Pulmonary artery endothelial cell (primary cell): Measurements from ENCODE around the gene FOXG1. TPM values are rescaled to one million over a fixed set of nuclear protein-coding genes. Genes with fewer than 3 reads are reported as not detected.

Experiments
- DNase-seq: peaks from one replicate; pipeline ENCODE4 v3.0.0-alpha.2; 2011; ENCODE audit warnings: low read depth, low spot score
- total RNA-seq: library from RNA; depleted of rRNA; stranded (reverse); fragments of >200 nt; gene quantifications from 2 replicates; pipeline ENCODE4 v1.2.3, GENCODE V29; 2014

The FOXG1 gene
- total RNA-seq, 1 donor from 2014 or later = 0.26 TPM

DNA sequence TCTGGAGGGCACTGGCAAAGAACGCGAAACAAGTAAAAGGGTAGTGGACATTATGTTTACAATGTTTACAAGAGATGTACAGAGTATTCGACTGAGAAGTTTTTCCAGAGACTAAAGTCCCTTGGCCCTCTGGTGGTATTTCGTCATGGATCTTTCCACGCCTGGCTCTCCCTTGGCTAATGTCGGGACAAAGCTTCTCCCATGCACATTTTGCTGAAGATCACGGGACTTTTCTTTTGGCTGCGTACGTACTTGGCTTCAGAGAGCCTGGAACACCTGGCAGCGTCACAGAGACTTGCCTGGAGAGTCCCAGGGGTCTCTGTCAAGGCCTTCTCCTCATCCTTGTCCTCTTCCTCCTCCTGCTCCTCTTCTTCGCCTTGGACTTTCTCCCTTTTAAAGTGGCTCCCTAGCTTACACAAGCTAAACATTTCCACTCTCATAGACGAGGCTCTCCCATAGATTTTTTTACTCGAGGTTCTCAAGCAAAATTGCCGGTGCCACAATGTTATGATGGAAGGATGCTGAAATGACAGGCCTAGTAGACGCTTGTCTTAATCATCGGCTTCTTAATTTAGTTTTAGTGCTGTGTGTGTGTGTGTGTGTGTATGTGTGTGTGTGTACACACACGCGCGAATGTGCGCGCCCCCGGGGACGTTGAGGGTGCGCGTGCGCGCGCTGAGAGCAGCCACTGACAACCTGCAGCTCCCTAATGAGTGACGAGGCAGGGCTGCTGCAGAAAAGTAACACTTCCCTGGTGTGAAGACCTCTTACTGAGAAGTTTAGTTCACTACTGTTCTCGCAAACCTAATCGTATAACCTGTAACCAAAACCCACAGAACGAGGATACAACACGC lies 4.9 kb upstream of the FOXG1 start:
- no peak for DNase-seq

DNA sequence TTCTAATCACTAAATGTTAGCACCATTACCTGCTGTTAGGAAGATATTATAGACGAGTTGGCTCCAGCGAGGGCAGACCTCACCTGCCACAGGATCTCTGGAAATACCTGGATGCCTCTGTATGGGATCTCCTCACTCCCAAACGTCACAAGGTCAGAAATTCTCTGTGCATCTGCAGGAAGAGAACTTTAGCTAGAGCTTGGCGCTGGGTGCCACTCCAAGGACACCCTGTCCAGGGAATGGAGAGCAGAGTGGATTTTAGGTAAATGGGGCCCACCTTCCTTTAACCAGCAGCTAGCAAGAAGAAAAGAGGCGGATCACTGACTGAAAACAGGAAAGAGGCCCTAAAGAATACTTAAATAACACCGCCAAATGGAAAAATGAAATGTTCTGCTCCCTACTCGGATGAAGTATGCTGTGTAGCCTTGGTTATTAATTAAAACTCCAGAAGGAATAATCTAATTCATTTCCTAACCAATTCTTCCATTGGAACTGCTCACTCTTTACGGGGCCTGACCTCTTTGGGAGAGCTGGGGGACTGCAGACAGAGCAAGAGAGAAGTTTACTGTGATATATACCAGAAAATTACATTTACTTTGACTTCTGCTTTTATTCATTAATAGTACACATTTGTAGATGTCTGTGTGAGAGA lies 4.2 kb upstream of the FOXG1 start:
- no peak for DNase-seq

DNA sequence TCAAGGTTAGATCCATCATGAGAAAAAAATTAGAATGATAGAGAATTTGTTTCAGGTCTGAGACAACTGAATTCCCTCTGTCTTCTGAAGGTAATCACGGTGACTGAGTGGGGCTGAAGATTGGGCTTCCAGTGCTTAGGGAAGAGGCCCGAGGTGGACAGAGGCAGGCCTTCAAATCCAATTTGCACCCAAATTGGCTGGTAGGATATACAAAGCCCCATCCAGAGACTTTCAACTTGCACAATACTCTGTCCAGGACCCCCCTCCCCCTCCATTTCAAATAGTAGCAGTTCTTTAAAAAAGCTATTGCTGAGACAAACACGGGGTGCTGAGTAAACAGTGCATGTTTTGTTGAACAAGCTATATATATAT lies 3.6 kb upstream of the FOXG1 start:
- DNase-seq = no peak

DNA sequence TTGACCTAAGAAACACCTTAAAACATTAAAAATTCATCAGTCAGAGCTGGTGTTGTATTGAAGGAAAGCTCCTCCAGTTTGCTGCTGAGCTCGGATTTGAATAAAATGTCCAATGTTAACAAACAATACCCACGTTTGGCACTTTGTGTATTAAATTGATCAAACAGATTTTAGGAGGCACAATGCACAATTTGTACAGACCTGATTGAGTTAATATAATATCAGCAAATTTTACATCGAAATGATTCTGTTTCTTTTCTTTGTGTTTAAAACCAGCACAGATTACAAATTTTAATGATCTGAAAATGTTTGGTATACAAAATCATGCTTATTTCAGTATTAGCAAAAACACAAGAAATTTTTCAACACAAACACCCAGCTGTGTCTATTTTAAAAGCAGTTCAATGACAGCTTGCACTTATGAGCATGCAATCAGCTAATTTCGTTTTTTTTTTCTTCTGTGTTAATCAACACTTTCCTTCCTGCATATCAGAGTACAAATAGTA lies 2.8 kb upstream of the FOXG1 start:
- DNase-seq = no peak

DNA sequence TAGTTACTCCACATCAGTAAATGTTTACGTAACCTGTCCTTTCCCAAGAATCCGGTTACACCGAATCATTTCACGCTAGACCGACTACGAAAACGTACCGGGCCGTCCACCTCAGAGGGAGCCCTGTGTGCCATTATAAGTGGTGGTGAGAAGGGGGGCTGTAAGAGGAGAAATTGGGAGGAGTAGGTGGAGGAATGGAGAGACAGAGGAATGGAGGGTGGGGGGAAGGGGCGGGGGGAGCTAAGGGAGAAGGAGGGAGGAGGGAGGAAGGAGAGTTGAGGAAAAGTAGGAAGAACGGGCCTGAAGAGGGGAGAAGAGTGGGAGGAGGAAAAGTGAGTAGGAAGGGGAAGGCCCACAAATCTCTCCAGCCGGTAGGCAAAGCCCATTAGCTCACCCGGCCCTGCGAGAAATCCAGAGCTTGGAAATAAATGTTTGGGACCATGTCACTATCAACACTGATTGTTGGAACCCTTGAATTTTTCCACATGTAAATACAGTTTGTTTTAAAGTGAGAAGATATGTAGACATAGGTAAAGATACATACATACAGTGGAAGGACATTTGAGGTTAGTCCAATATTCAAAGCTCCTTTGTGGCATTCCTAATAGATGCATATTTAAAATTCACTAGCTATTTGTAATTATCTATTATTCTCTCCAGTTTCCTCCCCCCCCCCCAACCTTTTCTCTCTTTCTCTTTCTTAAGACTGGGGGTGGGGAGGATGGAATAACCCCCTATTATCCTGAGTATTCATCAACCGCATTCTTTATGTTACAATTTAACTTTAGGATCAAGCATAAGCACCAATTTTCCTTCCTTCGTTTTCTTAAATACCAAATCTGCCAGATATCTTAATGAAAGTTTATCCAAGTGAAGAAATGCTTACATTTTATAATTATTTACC lies 2.1 kb upstream of the FOXG1 start:
- no peak for DNase-seq

DNA sequence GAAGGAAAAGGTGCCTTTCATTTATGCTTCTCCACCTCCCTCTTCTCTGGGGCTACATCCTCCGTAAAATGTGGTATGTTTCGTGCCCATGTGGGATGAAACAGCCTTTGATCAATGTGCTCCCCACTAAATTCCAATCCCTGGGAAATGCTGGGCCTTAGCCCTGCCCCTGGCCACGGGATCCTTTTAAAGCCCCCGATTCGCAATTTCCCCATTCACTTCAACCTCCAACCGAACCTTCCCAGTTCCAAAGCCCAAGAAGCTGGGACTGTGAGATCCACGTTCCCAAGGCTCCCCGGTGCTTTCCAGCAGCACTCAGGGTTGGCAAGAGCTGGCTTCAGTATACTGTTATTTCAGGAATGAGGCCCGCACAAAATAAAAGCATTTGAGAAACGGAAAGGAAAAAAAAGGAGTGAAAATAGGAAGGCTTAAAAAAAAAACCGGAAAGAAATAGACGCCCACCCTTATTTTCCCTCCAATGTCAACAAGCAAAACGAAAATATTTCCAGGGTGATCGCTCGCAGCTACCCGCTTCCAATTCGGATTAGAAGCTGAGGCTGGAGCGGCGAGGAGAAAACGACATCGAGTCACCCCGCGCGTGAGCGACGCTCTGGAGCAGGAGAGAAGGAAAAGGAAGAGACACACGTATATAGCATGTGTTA lies 1.3 kb upstream of the FOXG1 start:
- no peak for DNase-seq

DNA sequence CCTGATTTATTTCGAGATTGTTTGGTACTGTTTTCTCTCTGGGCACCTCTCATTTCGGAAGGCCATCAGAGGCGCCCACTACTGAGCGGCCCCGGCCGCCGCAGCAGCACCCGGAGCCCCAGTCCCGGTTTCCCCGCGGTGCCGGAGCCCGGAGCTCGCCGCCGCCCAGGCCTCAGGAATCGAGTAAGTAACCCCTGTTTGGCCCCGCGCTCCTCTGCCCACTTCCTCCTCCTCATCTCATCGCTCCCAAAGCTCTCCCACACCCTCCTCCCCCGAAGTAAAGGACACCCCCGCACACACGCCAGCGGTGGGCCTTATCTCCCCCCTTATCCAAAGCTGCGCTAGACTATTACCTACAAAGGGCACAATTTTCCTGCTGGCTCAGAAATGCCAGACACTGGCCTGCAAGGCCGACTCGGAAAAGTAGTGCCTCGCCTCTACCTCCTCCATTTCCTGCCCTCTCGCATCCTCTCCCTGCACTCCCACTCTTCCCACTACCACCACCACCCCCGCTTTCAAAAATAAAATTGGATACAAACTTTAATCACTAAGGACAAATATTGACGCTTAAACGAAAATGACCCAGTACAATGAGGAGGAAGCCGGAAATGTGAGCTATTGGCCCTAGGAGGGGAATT lies 637 bp upstream of the FOXG1 start:
- no peak for DNase-seq

DNA sequence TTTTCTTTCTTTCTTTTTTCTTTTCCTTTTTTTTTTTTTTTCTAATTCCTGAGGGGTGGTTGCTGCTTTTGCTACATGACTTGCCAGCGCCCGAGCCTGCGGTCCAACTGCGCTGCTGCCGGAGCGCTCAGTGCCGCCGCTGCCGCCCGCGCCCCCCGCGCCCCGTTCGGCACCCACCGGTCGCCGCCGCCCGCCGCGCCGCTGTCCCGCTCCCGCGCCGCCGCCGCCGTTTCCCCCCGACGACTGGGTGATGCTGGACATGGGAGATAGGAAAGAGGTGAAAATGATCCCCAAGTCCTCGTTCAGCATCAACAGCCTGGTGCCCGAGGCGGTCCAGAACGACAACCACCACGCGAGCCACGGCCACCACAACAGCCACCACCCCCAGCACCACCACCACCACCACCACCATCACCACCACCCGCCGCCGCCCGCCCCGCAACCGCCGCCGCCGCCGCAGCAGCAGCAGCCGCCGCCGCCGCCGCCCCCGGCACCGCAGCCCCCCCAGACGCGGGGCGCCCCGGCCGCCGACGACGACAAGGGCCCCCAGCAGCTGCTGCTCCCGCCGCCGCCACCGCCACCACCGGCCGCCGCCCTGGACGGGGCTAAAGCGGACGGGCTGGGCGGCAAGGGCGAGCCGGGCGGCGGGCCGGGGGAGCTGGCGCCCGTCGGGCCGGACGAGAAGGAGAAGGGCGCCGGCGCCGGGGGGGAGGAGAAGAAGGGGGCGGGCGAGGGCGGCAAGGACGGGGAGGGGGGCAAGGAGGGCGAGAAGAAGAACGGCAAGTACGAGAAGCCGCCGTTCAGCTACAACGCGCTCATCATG lies 654 bp downstream of the FOXG1 start:
- no peak for DNase-seq

DNA sequence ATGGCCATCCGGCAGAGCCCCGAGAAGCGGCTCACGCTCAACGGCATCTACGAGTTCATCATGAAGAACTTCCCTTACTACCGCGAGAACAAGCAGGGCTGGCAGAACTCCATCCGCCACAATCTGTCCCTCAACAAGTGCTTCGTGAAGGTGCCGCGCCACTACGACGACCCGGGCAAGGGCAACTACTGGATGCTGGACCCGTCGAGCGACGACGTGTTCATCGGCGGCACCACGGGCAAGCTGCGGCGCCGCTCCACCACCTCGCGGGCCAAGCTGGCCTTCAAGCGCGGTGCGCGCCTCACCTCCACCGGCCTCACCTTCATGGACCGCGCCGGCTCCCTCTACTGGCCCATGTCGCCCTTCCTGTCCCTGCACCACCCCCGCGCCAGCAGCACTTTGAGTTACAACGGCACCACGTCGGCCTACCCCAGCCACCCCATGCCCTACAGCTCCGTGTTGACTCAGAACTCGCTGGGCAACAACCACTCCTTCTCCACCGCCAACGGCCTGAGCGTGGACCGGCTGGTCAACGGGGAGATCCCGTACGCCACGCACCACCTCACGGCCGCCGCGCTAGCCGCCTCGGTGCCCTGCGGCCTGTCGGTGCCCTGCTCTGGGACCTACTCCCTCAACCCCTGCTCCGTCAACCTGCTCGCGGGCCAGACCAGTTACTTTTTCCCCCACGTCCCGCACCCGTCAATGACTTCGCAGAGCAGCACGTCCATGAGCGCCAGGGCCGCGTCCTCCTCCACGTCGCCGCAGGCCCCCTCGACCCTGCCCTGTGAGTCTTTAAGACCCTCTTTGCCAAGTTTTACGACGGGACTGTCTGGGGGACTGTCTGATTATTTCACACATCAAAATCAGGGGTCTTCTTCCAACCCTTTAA lies 1.5 kb downstream of the FOXG1 start:
- no peak for DNase-seq

DNA sequence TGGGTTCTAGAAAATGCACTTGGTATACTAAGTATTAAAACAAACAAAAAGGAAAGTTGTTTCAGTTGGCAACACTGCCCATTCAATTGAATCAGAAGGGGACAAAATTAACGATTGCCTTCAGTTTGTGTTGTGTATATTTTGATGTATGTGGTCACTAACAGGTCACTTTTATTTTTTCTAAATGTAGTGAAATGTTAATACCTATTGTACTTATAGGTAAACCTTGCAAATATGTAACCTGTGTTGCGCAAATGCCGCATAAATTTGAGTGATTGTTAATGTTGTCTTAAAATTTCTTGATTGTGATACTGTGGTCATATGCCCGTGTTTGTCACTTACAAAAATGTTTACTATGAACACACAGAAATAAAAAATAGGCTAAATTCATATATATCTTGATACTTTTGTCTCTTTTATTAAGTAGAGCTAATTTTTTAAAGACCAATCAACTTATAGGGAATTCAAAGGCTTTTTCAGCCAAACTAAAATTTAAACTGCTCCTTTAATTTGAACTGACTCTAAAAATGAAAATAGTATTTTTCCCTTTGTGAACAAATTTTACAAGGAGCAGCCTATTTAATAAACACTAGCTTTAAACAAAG lies 2.8 kb downstream of the FOXG1 start:
- no peak for DNase-seq

DNA sequence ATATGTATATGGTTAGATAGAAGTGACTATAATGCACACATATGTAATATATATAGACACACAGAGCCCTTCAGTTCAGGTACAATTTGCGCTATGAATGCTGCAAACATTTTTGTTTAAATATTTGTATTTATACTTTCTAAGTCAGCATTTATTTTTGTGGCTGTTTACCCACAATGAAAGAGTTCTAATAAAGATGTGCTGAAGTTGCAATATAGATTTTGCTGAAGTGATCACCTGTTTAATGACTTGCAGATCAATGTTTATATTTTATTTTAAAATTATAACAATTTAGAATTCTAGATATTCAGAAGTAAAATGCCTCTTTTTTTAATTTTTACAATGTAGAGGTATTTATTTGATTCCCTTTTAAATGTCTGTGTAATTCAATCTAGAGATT lies 3.5 kb downstream of the FOXG1 start:
- DNase-seq = no peak

DNA sequence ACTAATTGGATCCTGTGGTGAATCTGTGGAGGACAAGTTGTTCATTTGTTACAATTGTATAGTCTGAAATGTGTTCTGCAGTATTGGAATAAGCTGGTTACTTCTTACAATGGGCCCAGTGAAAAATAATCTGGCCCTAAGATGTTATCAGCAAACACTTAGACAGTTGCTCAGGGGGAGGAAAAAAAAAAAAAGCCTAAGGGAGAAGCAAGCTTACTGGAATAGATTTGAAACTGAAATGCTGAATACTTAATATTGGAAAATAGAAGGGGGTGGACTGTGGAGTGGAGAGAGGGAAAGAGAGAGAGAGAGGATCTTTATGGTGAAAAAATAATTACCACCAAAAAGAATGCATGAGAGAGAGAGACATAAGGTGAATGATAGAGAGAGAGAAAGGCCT lies 4.0 kb downstream of the FOXG1 start:
- no peak for DNase-seq

DNA sequence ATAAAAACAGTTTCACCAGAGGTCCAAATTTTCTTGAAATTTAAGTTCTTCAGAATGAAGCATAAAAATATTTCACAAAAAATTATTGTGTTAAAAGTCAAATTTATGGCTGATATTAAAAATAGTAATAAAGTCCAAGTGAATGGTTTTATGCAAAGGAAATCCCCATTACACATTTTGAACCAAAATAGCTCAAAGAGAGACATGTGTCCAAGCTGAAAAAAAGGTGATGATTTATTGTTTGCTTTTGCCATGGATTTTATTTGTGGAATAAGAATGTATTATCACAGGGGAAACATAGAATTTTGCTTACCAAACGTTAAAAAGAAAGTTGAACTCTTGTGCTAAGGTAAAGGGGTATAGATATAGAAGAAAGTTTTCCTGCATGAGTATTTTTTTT lies 4.6 kb downstream of the FOXG1 start:
- no peak for DNase-seq

DNA sequence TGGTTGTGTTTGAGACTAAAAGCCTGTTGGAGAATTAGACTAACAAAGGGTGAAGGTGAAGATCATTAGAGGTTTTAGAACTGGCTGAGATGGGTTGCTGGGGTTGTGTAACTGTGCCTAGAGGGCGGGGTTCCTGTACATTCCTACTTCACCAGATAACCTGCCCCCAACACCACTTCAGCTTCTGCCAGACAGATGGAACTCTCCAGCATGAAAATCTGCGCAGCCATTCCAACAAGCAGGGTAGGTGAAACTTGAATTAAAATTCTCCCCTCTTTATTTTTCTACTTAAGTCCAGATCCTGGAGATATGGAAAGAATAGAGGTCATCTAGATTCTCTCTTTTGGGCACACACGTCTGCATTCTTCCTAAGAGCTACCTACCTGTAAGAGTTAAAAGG lies 6.0 kb downstream of the FOXG1 start:
- DNase-seq = no peak

DNA sequence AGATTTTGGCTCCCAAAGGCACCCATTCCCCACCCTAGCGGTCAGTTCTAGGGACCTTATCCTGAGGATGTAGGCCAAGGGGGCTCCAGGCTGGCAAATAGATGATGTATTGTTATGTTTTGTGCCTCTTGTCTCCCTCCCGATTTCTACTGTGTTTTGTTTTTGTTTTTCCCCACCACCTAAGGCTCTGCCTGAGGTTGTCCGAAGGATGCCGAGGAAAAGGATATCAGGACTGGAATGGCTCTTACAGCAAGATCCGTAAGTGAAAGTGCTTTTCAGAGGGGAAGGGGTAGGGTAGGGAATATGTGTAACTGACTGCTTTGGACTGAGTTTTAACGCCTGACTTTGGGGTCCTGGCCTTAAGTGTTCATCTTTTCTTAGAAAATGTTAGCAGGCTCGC lies 6.6 kb downstream of the FOXG1 start:
- DNase-seq = no peak

DNA sequence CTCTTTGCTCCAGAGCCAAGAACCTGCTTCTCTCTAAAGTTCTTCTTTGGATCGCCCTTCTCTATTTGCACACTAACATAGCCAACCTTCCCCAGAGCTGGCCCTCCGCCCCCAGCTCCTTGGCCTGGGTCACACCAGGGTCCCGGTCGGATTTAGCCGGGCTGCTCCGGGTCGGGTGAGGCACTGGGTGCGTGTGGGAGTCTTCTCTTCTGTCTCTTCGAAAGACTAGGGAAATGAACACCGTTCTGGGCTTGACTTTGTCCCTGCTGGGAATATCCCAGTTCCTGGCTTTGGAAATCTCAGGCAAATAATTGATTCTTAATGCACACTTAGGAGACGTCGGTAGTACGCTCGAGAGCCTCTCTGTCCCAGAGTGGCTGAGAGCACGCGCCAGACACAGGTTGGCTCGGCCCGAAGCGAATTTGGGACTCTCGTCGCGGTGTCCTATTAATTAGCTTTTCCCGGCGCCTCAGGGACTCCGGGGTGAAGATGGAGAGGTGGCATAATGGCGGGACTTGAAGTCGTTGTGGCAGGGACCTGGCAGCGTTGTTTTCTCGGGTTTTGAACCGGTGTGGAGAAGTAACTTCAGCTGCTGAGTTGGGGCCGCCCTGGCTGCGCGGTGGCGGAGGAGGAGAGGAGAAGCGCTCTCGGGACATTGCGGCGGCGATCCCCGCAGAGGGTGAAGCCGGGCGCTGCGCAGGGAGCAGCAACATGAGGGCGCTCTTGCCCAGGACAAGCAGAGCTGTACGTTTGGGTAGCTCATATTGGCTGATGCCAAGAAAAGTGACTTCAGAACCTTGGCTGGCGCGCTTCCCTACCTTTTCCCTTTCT lies 7.5 kb downstream of the FOXG1 start:
- no peak for DNase-seq
